Measurements from ENCODE around the gene PCLAF.

GRCh38 chr15:64396789-64397188, 15.5 kb upstream of the PCLAF start:
- TF ChIP-seq CTCF (IDR thresholded peaks at IDR 0.05; ENCODE audit: low read depth, low read length, missing input control) (no peak), JUND (IDR thresholded peaks at IDR 0.05) (no peak), ATF3 (IDR thresholded peaks at IDR 0.05) (no peak), ZBTB33 (IDR thresholded peaks at IDR 0.05) (no peak), RXRA (IDR thresholded peaks at IDR 0.05) (no peak), SP1 (IDR thresholded peaks at IDR 0.05) (no peak), TAF1 (conservative IDR thresholded peaks at IDR 0.05) (no peak)

Measured in liver (tissue), 3 donors.